GM21526 (cell line): ENCODE data around the gene TDRD7.
A peak's percentile ranks its signal among the peaks of the same experiment; 100 is the strongest.
"Not testable (repeated sequence)": the region's sequence is repeated elsewhere in the genome, so short reads cannot be mapped to it uniquely, and the experiment has no call there.

ENCODE experiments used
- ATAC-seq: cut with Tn5 transposase; IDR thresholded peaks from one replicate; pipeline ENCODE4 v1.9.1; 2021; ENCODE audit warnings: moderate library complexity; ENCODE audit not compliant: unreplicated experiment, low FRiP score

TDRD7 gene

DNA sequence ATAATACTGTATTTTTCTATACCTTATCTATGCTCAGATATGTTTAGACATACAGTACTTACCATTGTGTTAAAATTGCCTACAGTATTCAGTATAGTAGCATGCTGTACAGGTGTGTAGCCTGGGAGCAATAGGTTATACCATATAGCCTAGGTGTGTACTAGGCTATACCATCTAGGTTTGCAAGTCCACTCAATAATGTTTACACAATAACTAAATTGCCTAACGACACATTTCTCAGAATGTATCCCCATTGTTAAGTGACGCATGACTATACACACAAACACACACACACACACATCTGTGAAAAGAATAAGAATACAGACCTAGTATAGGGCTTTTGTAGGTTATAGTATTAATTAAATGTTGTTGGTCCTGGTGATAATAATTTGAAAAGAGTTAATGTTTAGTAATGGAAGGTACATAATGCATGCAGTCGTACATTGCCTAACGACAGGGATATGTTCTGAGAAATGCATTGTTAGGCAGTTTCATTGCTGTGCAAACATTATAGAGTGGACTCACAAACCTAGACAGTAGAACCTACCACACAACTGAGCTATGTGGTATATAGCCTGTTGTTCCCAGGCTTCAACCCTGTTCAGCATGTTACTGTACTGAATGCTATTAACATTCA is 13.6 kb downstream of the TDRD7 start:
- ATAC-seq: no peak

DNA sequence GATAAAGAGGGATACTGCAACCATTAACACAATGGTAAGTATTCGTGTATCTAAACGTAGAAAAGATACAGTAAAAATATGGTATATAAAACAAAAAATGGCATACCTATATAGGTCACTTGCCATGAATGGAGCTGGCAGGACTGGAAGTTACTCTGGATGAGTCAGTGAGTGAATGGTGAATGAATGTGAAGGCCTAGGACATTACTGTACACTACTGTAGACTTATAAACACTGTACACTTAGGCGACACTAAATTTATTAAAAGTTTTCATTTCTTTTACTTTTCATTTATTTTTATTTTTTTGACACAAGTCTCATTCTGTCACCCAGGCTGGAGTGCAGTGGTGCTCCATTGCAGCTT is 14.1 kb downstream of the TDRD7 start:
- no peak for ATAC-seq

DNA sequence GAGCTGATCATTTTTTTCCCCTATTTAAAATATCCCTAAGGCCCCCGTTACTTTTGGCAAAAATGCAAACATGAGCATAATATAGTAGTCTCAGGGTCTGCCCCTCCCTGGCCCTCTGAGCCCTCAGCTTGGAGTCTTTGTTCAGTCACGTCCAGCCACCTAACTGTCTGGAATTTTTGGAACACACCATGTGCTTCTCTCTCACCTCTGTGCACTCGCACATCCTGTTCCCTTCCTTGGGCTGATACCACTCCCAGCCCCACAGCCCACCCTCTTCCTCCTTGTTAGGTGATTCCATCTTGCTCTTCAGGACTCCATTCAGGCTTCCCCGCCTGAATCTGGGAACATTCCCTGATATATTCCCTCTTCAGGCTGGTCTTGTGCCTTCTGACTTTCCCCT is 16.0 kb downstream of the TDRD7 start:
- ATAC-seq: no peak

DNA sequence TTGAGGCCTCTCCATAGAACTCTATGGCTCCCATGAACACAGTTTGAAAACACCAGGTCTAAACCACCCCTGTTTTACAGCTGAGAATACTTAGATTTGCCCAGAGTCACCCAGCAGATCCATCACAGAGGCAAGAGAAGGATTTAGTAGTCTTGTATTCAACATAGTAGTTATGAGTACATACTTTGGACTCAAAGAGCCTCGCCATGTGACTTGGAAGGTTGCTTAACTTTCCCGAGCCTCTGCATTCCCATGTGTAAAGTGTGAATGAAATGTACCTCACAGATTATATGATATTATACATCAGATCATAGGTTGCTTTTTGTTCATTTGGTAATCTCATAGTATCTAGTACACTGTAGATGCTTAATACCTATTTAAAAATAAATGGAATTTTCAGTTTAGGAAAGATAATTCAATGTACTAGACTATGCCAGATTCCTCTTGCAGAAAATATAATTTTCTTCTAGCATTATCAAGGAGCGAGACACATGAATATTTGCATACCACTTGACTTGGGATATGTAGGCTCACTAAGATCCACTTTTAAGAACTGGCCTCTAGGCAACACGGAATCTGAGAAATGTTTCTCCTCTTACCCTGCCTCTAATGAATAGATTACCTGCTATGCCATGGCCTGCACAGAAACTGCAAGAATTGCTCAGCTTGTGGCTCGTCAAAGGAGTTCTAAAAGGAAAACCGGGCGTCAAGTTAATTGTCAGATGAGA is 18.6 kb downstream of the TDRD7 start:
- ATAC-seq: no peak

DNA sequence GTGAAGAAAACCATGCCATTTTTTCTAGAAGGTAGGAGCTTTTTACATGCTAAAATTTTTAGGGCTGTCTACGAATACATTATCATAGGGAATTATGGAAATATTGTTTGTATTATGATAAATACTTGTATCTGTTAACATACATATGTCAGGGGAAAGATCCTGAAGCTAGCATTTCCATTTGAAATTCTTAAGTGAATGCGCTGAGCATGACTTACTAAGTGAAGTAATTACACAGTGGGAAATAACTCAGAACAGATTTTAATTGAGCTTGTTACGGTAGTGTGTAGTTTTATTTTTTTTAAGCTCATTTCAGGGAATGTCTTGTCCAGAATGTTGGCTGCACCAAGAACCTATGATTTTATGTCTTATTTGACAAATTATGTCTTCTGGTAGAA is 19.1 kb downstream of the TDRD7 start:
- no peak for ATAC-seq

DNA sequence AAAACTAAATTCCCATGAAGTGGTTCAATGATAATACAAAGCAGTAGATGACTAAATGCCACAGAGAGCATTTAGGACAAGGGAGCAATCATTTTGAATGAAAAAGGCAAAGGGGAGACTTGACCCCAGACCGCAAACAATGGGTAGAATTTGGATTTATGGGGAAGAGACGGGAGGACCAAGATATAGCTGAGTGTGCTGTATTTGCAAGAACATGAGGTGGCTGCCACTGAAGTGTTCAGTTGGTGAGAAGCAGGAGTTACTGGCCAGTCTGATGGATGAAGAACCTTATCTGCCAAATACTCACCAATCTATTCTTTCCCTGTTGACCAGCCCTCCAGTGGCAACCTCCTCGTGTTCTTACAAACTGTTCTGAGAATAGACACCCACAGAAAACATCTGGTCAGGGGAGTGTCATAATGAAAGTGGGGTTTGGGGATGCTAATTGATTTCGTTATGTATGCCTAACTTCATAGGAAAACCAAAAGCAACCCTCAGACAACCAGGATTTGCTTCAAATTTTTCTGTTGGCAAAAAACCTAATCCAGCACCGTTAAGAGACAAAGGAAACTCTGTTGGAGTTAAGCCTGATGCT is 19.8 kb downstream of the TDRD7 start:
- ATAC-seq: no peak

DNA sequence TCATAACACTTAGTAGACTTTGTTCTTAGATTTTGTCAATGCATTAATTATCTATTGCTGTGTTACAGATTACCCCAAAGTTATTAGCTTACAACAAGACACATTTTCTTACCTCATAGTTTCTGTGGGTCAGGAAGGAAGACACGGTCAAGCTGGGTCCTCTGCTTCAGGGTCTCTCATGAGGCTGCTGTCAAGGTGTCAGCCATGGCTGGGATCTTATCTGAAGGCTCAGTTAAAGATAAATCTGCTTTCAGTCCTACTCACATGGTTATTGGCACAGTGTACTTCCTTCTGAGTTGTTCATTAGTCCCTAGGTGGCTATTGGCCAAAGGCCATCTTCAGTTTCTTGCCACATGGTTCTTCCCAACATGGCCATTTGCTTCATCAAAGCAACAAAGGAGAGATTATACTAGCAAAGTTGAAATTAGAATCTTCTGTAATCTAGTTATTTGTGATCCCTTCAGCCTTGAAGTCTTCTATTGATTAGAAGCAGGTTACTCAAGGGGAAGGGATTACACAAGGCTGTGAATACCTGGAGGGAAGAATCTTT is 25.2 kb downstream of the TDRD7 start:
- ATAC-seq: no peak

DNA sequence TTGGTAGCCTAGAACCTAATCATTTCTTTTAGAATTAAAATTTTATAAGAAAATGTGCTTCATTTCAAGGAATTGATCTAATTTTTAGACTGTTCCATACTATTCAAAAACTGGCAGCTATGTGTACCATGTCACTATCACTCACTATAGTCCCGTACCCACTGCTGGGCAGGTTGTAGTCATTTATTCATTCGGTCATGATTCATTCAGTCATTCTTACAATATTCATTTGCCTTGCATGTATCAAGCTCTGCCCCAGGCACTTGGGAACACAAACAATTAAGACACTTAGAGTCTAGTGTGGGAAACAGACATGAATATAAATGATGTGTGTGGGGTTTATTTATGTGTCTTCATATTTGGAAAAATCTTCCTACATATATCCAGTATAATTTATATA is 26.4 kb downstream of the TDRD7 start:
- no peak for ATAC-seq

DNA sequence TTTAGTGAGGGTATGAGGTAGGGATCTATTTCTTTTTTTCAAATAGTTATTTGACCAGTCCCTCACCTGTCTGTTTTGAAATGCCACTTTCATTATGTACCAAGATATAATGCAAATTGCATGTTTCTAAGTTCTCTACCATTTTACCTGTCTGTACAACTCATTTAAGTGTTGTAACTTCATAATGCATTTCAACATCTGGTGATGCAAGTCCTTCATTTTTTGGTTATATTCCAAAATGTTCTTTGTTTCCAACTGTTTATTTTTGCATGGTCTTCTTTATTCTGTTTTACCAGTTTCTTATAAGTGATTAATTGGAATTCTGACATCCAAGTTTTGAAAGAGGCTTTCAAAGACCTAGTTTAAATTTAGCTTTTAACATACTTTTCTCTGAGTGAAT is 26.8 kb downstream of the TDRD7 start:
- ATAC-seq: no peak

DNA sequence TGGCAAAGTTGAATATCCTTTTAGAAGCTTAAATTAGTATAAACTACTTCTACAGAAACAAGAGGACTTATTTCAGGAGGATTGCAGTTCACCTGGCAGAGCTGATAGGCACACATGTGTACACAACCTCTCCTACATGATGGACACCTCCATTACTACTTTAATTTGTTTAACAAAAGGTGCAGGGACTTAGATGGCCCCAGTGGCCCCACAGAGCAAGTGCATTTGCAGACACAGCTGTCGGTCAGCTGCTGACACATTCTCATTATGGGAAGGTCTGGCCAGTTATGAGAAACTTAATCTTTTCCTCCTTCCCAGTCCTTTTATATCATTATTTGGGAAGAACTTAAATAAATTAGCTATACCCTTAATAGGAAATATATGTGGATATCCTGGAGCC is 28.3 kb downstream of the TDRD7 start:
- no peak for ATAC-seq

DNA sequence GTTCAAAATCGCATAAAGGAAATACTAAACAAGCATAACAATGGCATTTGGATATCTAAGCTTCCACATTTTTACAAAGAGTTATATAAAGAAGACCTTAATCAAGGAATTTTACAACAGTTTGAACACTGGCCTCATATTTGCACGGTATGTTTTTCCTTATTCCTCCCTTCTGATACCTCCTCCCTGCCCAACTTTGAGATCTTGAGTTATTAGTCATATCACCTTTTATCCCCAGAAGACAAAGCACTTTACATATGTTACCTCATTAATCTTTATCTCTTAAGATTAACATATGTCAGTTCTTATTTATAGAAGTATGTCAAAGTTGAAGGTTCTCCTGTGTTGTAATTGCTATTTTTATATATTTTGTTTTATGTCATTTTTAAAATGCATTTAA is 29.8 kb downstream of the TDRD7 start:
- no peak for ATAC-seq

DNA sequence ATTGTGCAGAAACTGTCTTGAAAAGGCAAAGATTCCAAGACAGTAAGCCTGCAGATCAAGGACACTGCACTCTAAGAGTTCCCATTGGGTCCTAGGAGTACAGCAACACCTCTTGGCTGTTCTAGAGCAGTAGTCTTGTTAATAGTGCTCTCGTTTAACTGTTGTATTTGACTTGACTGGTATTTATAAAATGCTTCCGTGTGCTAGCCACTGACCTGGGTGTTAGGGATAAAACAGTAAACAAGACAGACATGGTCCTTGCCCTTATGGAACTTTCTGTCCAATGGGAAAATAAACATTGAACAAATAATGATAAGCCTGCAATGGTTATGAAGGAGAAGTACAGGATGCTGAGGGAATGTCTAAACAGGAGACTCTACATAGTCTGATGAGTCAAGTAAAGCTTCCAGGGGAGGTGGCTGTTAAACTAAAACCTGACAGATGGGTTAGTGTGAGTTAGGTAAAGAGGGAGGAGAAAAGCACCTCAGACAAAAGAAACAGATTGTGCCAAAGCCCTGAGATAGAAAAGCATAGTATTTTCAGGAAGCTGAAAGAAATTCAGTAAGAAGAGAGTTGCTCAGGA is 33.3 kb downstream of the TDRD7 start:
- ATAC-seq: no peak

DNA sequence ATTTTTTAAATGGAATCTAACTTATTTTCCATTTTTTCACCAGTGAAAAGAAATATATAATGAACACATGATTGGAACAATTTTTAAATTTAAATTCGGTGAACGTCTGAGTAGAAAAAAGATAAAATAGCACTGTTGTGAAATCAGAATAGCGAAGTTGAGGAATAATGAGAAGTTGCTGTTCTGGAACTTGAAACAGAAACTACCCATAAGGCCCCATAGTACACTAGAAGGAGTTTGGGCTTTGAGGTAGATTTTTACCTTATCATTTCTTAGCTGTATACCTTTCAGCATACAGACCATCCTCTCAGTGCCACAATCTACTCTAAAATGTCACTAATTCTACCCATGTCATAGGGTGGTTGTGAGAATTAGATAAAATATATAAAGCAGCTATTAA is 35.1 kb downstream of the TDRD7 start:
- ATAC-seq: no peak

DNA sequence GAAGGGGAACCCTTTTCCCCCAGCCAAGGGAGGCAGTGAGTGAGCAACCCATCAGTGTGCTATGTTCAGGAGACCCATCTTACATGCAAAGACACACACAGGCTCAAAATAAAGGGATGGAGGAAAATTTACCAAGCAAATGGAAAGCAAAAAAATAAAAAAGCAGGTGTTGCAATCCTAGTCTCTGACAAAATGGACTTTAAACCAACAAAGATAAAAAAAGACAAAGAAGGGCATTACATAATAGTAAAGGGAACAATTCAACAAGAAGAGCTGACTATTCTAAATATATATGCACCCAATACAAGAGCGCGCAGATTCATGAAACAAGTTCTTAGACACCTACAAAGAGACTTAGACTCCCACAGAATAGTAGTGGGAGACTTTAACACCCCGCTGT is 41.7 kb downstream of the TDRD7 start:
- not testable (repeated sequence) for ATAC-seq

DNA sequence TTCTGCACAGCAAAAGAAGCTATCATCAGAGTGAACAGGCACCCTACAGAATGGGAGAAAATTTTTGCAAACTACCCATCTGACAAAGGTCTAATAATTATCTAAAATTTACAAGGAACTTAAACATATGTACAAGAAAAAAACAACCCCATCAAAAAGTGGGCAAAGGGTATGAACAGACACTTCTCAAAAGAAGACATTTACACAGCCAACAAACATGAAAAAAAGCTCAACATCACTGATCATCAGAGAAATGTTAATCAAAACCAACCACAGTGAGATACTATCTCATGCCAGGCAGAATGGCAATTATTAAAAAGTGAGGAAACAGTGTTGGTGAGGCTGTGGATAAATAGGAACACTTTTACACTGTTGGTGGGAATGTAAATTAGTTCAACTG is 44.9 kb downstream of the TDRD7 start:
- not testable (repeated sequence) for ATAC-seq

DNA sequence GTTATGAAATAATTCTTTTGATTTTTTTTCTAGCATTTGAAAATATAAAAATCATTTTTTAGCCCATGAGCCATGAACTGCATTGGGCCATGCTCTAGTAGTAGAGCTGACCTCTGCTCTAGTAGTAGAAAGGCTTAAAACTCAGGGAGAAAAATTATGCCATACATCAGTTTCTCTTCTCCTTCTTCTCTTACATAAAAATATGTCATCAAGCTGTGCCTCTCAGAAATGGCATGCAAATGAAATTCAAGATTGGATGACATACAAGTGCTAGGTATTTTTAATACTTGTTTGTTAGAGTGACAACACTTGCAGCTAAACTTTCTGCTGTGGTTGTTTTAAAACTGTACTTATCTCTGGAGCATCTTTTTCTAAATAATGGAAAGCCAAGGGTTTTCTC is 47.4 kb downstream of the TDRD7 start:
- no peak for ATAC-seq

DNA sequence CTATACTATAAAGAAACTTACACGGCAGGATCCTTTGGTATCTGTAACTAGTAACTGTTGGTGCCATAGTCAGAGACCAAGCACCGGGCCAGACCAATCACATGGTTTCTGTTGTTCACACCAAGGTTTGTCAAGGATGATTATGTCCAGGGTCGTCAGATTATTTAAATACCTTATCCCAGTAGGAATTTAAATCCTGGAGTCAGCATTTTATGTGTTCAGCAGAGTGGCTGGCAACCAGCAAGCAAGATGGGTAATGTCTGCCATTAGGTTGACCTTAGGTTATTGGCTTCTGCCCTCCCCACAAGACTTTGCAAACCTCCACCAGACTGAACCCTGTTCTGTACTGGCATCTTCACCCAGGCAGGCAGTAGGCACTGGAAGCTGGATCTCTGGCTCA is 50.3 kb downstream of the TDRD7 start:
- ATAC-seq: no peak

DNA sequence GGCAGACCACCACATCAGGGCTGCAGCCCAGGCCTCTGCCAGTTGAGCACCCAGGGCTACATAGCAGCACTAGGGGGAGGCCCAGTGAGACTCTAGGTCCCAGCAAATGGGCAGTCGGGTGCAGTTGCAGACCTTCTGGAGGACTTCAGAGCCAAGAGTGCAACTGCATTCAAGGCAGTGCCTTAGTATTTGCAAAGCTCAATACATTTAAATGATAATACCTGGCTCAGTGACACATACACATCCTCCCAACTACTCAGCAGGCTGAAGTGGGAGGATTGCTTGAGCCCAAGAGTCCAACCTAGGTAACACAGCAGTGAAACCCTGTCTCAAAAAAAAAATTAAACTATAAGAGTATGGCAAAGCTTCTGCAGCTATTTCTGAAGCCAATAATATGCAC is 51.0 kb downstream of the TDRD7 start:
- no peak for ATAC-seq

DNA sequence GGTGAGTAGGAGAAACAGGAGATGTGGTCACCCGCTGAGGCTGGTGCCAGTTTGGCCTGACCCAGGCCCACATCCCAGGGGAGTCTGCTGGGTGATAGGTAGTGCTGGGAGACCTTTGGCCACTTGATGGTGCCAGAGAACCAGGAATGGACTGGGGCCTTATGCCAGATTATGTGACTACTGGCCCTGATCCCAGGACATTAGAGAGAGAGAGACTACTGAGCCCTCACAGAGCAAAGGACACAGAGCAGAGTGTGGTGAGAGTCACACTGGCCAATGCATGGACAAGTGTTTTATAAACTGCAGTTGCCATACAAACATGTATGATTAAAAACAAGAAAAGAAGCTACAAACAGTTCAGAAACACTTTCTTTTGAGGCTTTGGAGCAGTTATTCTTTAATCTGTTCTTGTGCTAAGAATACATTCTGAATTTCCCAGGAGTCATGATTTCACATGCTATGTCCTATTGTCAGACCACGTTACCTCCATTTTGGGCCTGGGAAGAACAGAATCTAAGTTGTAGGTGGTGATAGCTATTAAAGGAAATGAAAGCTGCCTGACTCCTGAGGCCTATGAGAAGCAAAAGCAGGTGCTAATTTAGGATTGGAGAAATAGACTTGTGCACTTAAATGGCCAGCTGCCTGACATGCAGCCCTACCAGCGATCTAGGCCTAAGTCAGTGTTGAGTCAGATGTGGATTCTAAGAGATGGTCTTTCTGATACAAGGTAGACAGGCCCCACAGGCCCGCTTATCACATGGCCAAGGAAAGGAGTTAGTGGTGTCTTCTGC is 57.0 kb downstream of the TDRD7 start:
- ATAC-seq: peak; percentile 87

DNA sequence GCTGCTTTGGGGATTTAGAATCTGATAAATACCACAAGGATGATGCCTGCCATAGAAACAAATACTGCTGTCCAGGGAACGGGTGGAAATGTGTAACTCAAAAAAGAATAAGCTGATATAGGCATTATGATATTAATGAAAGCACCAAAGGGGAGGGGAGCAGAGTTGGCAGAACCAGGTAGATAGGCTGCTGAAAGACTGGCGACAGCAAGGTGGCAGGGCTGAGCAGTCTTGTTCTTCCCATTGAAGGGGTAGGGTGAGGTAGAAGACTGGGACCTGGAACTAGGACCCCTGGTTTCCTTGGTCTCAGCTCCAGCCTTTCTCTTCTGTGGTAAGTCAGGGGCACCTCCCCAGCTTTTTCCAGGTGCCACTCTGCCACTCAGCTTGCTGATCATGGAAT is 58.2 kb downstream of the TDRD7 start:
- ATAC-seq: no peak

DNA sequence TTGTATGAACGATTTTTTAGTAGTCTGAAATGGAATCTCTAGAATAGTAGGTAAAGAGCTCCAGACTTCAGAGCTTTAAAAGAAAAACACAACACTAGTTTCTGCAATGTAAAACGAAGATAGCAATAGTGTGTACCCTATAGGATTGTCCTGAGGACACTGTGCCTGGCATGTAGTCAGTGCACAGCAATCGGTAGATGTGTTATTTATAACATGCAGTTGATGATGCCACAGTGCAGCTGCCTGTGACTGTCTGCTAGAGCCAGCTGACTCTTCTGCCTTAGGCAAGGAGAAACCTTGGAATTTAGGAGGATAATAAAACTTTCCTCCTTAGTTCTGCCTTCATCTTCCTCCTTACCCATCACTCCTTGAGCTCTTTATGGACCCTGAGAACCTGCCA is 61.8 kb downstream of the TDRD7 start:
- ATAC-seq: no peak
